K562 (cell line): ENCODE data around the gene OGDH. TPM values are rescaled to one million over a fixed set of nuclear protein-coding genes. Genes with fewer than 3 reads are reported as not detected.

Experiments used
- CREBBP ChIP-seq: IDR thresholded peaks from one replicate; pipeline ENCODE4 v1.6.1; 2012; ENCODE audit warnings: low read depth, mild to moderate bottlenecking, control low read depth, inconsistent platforms, low read length
- SPI1 ChIP-seq: IDR thresholded peaks from 2 replicates; pipeline ENCODE4 v1.6.1; 2011; ENCODE audit warnings: low read depth, low read length, control low read depth, borderline replicate concordance
- ZNF780A ChIP-seq: fragments of 250-450 bp; sonication (Bioruptor Pico); IDR thresholded peaks from 2 replicates; pipeline ENCODE4 v1.5.0; 2021; ENCODE audit warnings: mild to moderate bottlenecking
- polyA plus RNA-seq, 8 experiments: library from polyadenylated mRNA; depleted of rRNA in 4 of 8; stranded (reverse) in 5 of 8; unstranded in 3 of 8; fragments of >200 nt; fragmentation: Nextera tagmentation in 2 of 8; fragmentation: Illumina TruSeq in 1 of 8; extraction: Ambion mirVana in 2 of 8; extraction: Trizol in 1 of 8; gene quantifications; 2 replicates each; pipeline versions ENCODE4 v1.2.1 to v1.2.3, GENCODE V29; 2011 to 2014; ENCODE audit warnings: inconsistent platforms in 1 of 8, missing spikeins in 1 of 8
- total RNA-seq, 7 experiments: library from RNA; depleted of rRNA in 6 of 7; stranded (reverse); fragments of >200 nt in 6 of 7; fragmentation: Illumina TruSeq in 2 of 7; extraction: Trizol in 2 of 7; gene quantifications; 2 replicates each; pipeline versions ENCODE4 v1.2.1 to v1.2.3, GENCODE V29; 2011 to 2021; ENCODE audit warnings: low replicate concordance in 1 of 7
- TF ChIP-seq, protein P1 (sequence below), 3 experiments: IDR thresholded peaks in 2 of 3; conservative IDR thresholded peaks in 1 of 3; 2 replicates each; pipeline ENCODE4 v1.5.1; 2011 to 2012; ENCODE audit warnings: low read length in 3 of 3, mild to moderate bottlenecking in 3 of 3, control low read depth in 2 of 3, improper control_type of control experiment in 1 of 3, inconsistent platforms in 1 of 3, low read depth in 1 of 3, mixed read lengths in 1 of 3, moderate library complexity in 1 of 3; ENCODE audit not compliant: insufficient read depth in 2 of 3

OGDH gene
- total and polyA plus RNA-seq, 9 of the 15 experiments (the other 6 are each of a cell fraction or from before 2014, with no cell fraction given): 3.1 to 80.3 (median 23.5) TPM

DNA sequence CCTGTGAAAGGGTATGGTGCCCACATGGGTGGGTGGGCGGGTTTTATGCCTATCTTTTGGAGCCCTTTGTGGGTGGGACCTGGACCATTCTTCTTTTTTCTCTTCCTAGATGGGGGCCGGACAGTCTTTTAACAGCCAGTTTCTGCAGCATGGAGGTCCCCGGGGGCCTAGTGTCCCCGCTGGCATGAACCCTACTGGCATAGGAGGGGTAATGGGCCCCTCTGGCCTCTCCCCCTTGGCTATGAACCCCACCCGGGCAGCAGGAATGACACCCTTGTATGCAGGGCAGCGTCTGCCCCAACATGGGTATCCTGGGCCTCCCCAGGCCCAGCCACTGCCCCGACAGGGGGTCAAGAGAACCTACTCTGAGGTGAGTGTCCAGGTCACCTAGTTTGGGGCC is 151.3 kb downstream of the OGDH start (continued):
- TF ChIP-seq, protein P1, sequence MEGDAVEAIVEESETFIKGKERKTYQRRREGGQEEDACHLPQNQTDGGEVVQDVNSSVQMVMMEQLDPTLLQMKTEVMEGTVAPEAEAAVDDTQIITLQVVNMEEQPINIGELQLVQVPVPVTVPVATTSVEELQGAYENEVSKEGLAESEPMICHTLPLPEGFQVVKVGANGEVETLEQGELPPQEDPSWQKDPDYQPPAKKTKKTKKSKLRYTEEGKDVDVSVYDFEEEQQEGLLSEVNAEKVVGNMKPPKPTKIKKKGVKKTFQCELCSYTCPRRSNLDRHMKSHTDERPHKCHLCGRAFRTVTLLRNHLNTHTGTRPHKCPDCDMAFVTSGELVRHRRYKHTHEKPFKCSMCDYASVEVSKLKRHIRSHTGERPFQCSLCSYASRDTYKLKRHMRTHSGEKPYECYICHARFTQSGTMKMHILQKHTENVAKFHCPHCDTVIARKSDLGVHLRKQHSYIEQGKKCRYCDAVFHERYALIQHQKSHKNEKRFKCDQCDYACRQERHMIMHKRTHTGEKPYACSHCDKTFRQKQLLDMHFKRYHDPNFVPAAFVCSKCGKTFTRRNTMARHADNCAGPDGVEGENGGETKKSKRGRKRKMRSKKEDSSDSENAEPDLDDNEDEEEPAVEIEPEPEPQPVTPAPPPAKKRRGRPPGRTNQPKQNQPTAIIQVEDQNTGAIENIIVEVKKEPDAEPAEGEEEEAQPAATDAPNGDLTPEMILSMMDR (IDR thresholded peaks at IDR 0.05 in 2 of 3, conservative IDR thresholded peaks at IDR 0.05 in 1 of 3; ENCODE audit: insufficient read depth in 2 of 3, low read depth in 1 of 3, low read length in 3 of 3): no peak
- no peak for TF ChIP-seq SPI1
- TF ChIP-seq ZNF780A (CRISPR knock-in tag): no peak
- TF ChIP-seq CREBBP: no peak

Other genes starting within 250 kb of the OGDH start
- gene NUDCD3, start 116.0 kb upstream of the OGDH start, total RNA-seq (2014; rRNA removed): 38.9 and 44.2 TPM in 2 replicates
- gene NUDCD3, start 116.0 kb upstream of the OGDH start, total RNA-seq (2014; rRNA removed; fragmentation: Illumina TruSeq; extraction: Trizol): 34.1 and 34.5 TPM in 2 replicates
- gene NUDCD3, start 116.0 kb upstream of the OGDH start, total RNA-seq (2015; rRNA removed; fragmentation: Illumina TruSeq; extraction: Trizol): 32.2 and 36.5 TPM in 2 replicates
- 64.2 and 67.5 TPM in 2 replicates for gene NUDCD3, start 116.0 kb upstream of the OGDH start, total RNA-seq (2021)
- 44.1 and 48.8 TPM in 2 replicates for gene NUDCD3, start 116.0 kb upstream of the OGDH start, polyA plus RNA-seq (2011; rRNA removed)
- gene NUDCD3, start 116.0 kb upstream of the OGDH start, polyA plus RNA-seq (2014; fragmentation: Illumina TruSeq; extraction: Trizol): 36.6 and 42.6 TPM in 2 replicates
- 10 to 100 TPM; 24.8 to 51.1 TPM for gene NUDCD3, start 116.0 kb upstream of the OGDH start, polyA plus RNA-seq (2014; fragmentation: Nextera tagmentation; extraction: Ambion mirVana)
- gene NUDCD3, start 116.0 kb upstream of the OGDH start, polyA plus RNA-seq (2014; rRNA removed): 33.2 and 37.9 TPM in 2 replicates
- 0.18 TPM in 1 of 2 replicates, not detected in the other for gene NPC1L1, start 65.3 kb upstream of the OGDH start, total RNA-seq (2014; rRNA removed)
- gene NPC1L1, start 65.3 kb upstream of the OGDH start, total RNA-seq (2014; rRNA removed; fragmentation: Illumina TruSeq; extraction: Trizol): not detected in 2 replicates
- not detected in 2 replicates for gene NPC1L1, start 65.3 kb upstream of the OGDH start, total RNA-seq (2015; rRNA removed; fragmentation: Illumina TruSeq; extraction: Trizol)
- 0.02 and 0.07 TPM in 2 replicates for gene NPC1L1, start 65.3 kb upstream of the OGDH start, total RNA-seq (2021)
- 0.08 and 0.14 TPM in 2 replicates for gene NPC1L1, start 65.3 kb upstream of the OGDH start, polyA plus RNA-seq (2011; rRNA removed)
- 0.01 and 0.06 TPM in 2 replicates for gene NPC1L1, start 65.3 kb upstream of the OGDH start, polyA plus RNA-seq (2014; fragmentation: Illumina TruSeq; extraction: Trizol)
- not detected for gene NPC1L1, start 65.3 kb upstream of the OGDH start, polyA plus RNA-seq (2014; fragmentation: Nextera tagmentation; extraction: Ambion mirVana)
- 0.07 TPM in 1 of 2 replicates, not detected in the other for gene NPC1L1, start 65.3 kb upstream of the OGDH start, polyA plus RNA-seq (2014; rRNA removed)
- gene DDX56, start 32.7 kb upstream of the OGDH start, total RNA-seq (2014; rRNA removed): 102 and 133 TPM in 2 replicates
- gene DDX56, start 32.7 kb upstream of the OGDH start, total RNA-seq (2014; rRNA removed; fragmentation: Illumina TruSeq; extraction: Trizol): 91.2 and 103 TPM in 2 replicates
- 89.1 and 90.8 TPM in 2 replicates for gene DDX56, start 32.7 kb upstream of the OGDH start, total RNA-seq (2015; rRNA removed; fragmentation: Illumina TruSeq; extraction: Trizol)
- gene DDX56, start 32.7 kb upstream of the OGDH start, total RNA-seq (2021): 145 and 155 TPM in 2 replicates
- gene DDX56, start 32.7 kb upstream of the OGDH start, polyA plus RNA-seq (2011; rRNA removed): 110 and 120 TPM in 2 replicates
- 114 and 133 TPM in 2 replicates for gene DDX56, start 32.7 kb upstream of the OGDH start, polyA plus RNA-seq (2014; fragmentation: Illumina TruSeq; extraction: Trizol)
- gene DDX56, start 32.7 kb upstream of the OGDH start, polyA plus RNA-seq (2014; fragmentation: Nextera tagmentation; extraction: Ambion mirVana): 10 to 100 TPM; 33.0 to 45.2 TPM
- 96.7 and 109 TPM in 2 replicates for gene DDX56, start 32.7 kb upstream of the OGDH start, polyA plus RNA-seq (2014; rRNA removed)
- 40.0 and 53.8 TPM in 2 replicates for gene TMED4, start 24.4 kb upstream of the OGDH start, total RNA-seq (2014; rRNA removed)
- 40.6 and 42.1 TPM in 2 replicates for gene TMED4, start 24.4 kb upstream of the OGDH start, total RNA-seq (2014; rRNA removed; fragmentation: Illumina TruSeq; extraction: Trizol)
- 43.8 and 44.3 TPM in 2 replicates for gene TMED4, start 24.4 kb upstream of the OGDH start, total RNA-seq (2015; rRNA removed; fragmentation: Illumina TruSeq; extraction: Trizol)
- gene TMED4, start 24.4 kb upstream of the OGDH start, total RNA-seq (2021): 44.5 and 44.6 TPM in 2 replicates
- 64.0 and 75.5 TPM in 2 replicates for gene TMED4, start 24.4 kb upstream of the OGDH start, polyA plus RNA-seq (2011; rRNA removed)
- 40.5 and 44.2 TPM in 2 replicates for gene TMED4, start 24.4 kb upstream of the OGDH start, polyA plus RNA-seq (2014; fragmentation: Illumina TruSeq; extraction: Trizol)
- 10 to 100 TPM; 20.3 to 23.1 TPM for gene TMED4, start 24.4 kb upstream of the OGDH start, polyA plus RNA-seq (2014; fragmentation: Nextera tagmentation; extraction: Ambion mirVana)
- 55.3 and 56.4 TPM in 2 replicates for gene TMED4, start 24.4 kb upstream of the OGDH start, polyA plus RNA-seq (2014; rRNA removed)
- 4.5 and 8.0 TPM in 2 replicates for gene ZMIZ2, start 142.2 kb downstream of the OGDH start, total RNA-seq (2014; rRNA removed)
- 2.6 and 4.3 TPM in 2 replicates for gene ZMIZ2, start 142.2 kb downstream of the OGDH start, total RNA-seq (2014; rRNA removed; fragmentation: Illumina TruSeq; extraction: Trizol)
- gene ZMIZ2, start 142.2 kb downstream of the OGDH start, total RNA-seq (2015; rRNA removed; fragmentation: Illumina TruSeq; extraction: Trizol): 4.9 and 5.9 TPM in 2 replicates
- gene ZMIZ2, start 142.2 kb downstream of the OGDH start, total RNA-seq (2021): 34.7 and 40.3 TPM in 2 replicates
- gene ZMIZ2, start 142.2 kb downstream of the OGDH start, polyA plus RNA-seq (2011; rRNA removed): 5.2 and 12.7 TPM in 2 replicates
- 15.5 and 22.3 TPM in 2 replicates for gene ZMIZ2, start 142.2 kb downstream of the OGDH start, polyA plus RNA-seq (2014; fragmentation: Illumina TruSeq; extraction: Trizol)
- under 1 TPM; 0.13 to 0.18 TPM for gene ZMIZ2, start 142.2 kb downstream of the OGDH start, polyA plus RNA-seq (2014; fragmentation: Nextera tagmentation; extraction: Ambion mirVana)
- 19.1 and 20.0 TPM in 2 replicates for gene ZMIZ2, start 142.2 kb downstream of the OGDH start, polyA plus RNA-seq (2014; rRNA removed)
- 2,805 and 3,364 TPM in 2 replicates for gene PPIA, start 190.1 kb downstream of the OGDH start, total RNA-seq (2014; rRNA removed)
- 4,631 and 4,826 TPM in 2 replicates for gene PPIA, start 190.1 kb downstream of the OGDH start, total RNA-seq (2014; rRNA removed; fragmentation: Illumina TruSeq; extraction: Trizol)
- gene PPIA, start 190.1 kb downstream of the OGDH start, total RNA-seq (2015; rRNA removed; fragmentation: Illumina TruSeq; extraction: Trizol): 3,943 and 3,973 TPM in 2 replicates
- gene PPIA, start 190.1 kb downstream of the OGDH start, total RNA-seq (2021): 2,583 and 2,768 TPM in 2 replicates
- gene PPIA, start 190.1 kb downstream of the OGDH start, polyA plus RNA-seq (2011; rRNA removed): 5,196 and 6,697 TPM in 2 replicates
- 7,504 and 8,032 TPM in 2 replicates for gene PPIA, start 190.1 kb downstream of the OGDH start, polyA plus RNA-seq (2014; fragmentation: Illumina TruSeq; extraction: Trizol)
- 1,000 to 10,000 TPM; 2,984 to 3,298 TPM for gene PPIA, start 190.1 kb downstream of the OGDH start, polyA plus RNA-seq (2014; fragmentation: Nextera tagmentation; extraction: Ambion mirVana)
- gene PPIA, start 190.1 kb downstream of the OGDH start, polyA plus RNA-seq (2014; rRNA removed): 6,267 and 7,127 TPM in 2 replicates
- 380 and 497 TPM in 2 replicates for gene H2AZ2, start 241.5 kb downstream of the OGDH start, total RNA-seq (2014; rRNA removed)
- 286 and 296 TPM in 2 replicates for gene H2AZ2, start 241.5 kb downstream of the OGDH start, total RNA-seq (2014; rRNA removed; fragmentation: Illumina TruSeq; extraction: Trizol)
- 217 and 219 TPM in 2 replicates for gene H2AZ2, start 241.5 kb downstream of the OGDH start, total RNA-seq (2015; rRNA removed; fragmentation: Illumina TruSeq; extraction: Trizol)
- gene H2AZ2, start 241.5 kb downstream of the OGDH start, total RNA-seq (2021): 273 and 286 TPM in 2 replicates
- gene H2AZ2, start 241.5 kb downstream of the OGDH start, polyA plus RNA-seq (2011; rRNA removed): 276 and 382 TPM in 2 replicates
- gene H2AZ2, start 241.5 kb downstream of the OGDH start, polyA plus RNA-seq (2014; fragmentation: Illumina TruSeq; extraction: Trizol): 213 and 246 TPM in 2 replicates
- gene H2AZ2, start 241.5 kb downstream of the OGDH start, polyA plus RNA-seq (2014; fragmentation: Nextera tagmentation; extraction: Ambion mirVana): 100 to 1,000 TPM; 105 to 118 TPM
- 295 and 305 TPM in 2 replicates for gene H2AZ2, start 241.5 kb downstream of the OGDH start, polyA plus RNA-seq (2014; rRNA removed)